HepG2 (cell line): ENCODE data around the gene UNC5B. TPM values are rescaled to one million over a fixed set of nuclear protein-coding genes. Genes with fewer than 3 reads are reported as not detected.

Experiments used
- ARNT2 ChIP-seq: sonication (generic); formaldehyde crosslinking; IDR thresholded peaks from 2 replicates; pipeline ENCODE4 v1.8.0; 2022; ENCODE audit warnings: mild to moderate bottlenecking, low read depth, missing genetic modification reagents, moderate library complexity
- CEBPG ChIP-seq: IDR thresholded peaks from 2 replicates; pipeline ENCODE4 v1.6.1; 2016
- DRAP1 ChIP-seq: IDR thresholded peaks from 2 replicates; pipeline ENCODE4 v1.6.1; 2016; ENCODE audit warnings: missing genetic modification reagents, missing compliant biosample characterization
- FOXJ3 ChIP-seq: sonication (generic); formaldehyde crosslinking; IDR thresholded peaks from 2 replicates; pipeline ENCODE4 v1.4.0; 2020; ENCODE audit warnings: missing genetic modification reagents, mild to moderate bottlenecking, borderline replicate concordance
- GABPB1 ChIP-seq: IDR thresholded peaks from 2 replicates; pipeline ENCODE4 v1.6.1; 2016; ENCODE audit warnings: mild to moderate bottlenecking, missing genetic modification reagents, moderate library complexity, missing compliant biosample characterization
- HHEX ChIP-seq: IDR thresholded peaks from 2 replicates; pipeline ENCODE4 v1.6.1; 2016; ENCODE audit warnings: control low read depth
- KMT2B ChIP-seq: IDR thresholded peaks from 2 replicates; pipeline ENCODE4 v1.6.1; 2016; ENCODE audit warnings: missing genetic modification reagents, missing compliant biosample characterization
- NCOA5 ChIP-seq: sonication (generic); formaldehyde crosslinking; IDR thresholded peaks from 2 replicates; pipeline ENCODE4 v1.4.0; 2020; ENCODE audit warnings: missing genetic modification reagents
- NFKBIZ ChIP-seq: IDR thresholded peaks from 2 replicates; pipeline ENCODE4 v1.6.1; 2018; ENCODE audit warnings: missing genetic modification reagents, missing compliant biosample characterization
- PHF21A ChIP-seq: sonication (generic); formaldehyde crosslinking; IDR thresholded peaks from 2 replicates; pipeline ENCODE4 v1.5.0; 2020; ENCODE audit warnings: mild to moderate bottlenecking, missing genetic modification reagents
- RELA ChIP-seq: sonication (generic); formaldehyde crosslinking; IDR thresholded peaks from 2 replicates; pipeline ENCODE4 v1.4.0; 2020; ENCODE audit warnings: missing genetic modification reagents
- ZMYM3 ChIP-seq: sonication (generic); formaldehyde crosslinking; IDR thresholded peaks from 2 replicates; pipeline ENCODE4 v1.5.1; 2020; ENCODE audit warnings: mild to moderate bottlenecking, missing genetic modification reagents
- ZNF142 ChIP-seq: sonication (generic); formaldehyde crosslinking; IDR thresholded peaks from 2 replicates; pipeline ENCODE4 v1.4.0; 2020; ENCODE audit warnings: missing genetic modification reagents
- ZNF260 ChIP-seq: sonication (generic); formaldehyde crosslinking; IDR thresholded peaks from 2 replicates; pipeline ENCODE4 v1.4.0; 2020; ENCODE audit warnings: missing genetic modification reagents, low read depth, mild to moderate bottlenecking, borderline replicate concordance
- ZNF282 ChIP-seq: fragments of 450-650 bp; IDR thresholded peaks from 2 replicates; pipeline ENCODE4 v1.6.1; 2018; ENCODE audit not compliant: partially characterized antibody
- ZNF329 ChIP-seq: sonication (generic); formaldehyde crosslinking; IDR thresholded peaks from 2 replicates; pipeline ENCODE4 v1.9.0; 2021; ENCODE audit warnings: low read depth, mild to moderate bottlenecking, missing genetic modification reagents
- ZNF343 ChIP-seq: sonication (generic); formaldehyde crosslinking; IDR thresholded peaks from 2 replicates; pipeline ENCODE4 v1.4.0; 2020; ENCODE audit warnings: mild to moderate bottlenecking, missing genetic modification reagents
- ZNF510 ChIP-seq: sonication (generic); formaldehyde crosslinking; IDR thresholded peaks from 2 replicates; pipeline ENCODE4 v1.4.0; 2020; ENCODE audit warnings: low read depth, mild to moderate bottlenecking, missing genetic modification reagents
- ZNF678 ChIP-seq: sonication (generic); formaldehyde crosslinking; IDR thresholded peaks from 2 replicates; pipeline ENCODE4 v1.4.0; 2020; ENCODE audit warnings: mild to moderate bottlenecking, missing genetic modification reagents
- ZNF746 ChIP-seq: sonication (generic); formaldehyde crosslinking; IDR thresholded peaks from 2 replicates; pipeline ENCODE4 v1.8.0; 2022; ENCODE audit warnings: mild to moderate bottlenecking, missing genetic modification reagents
- ZUFSP ChIP-seq: sonication (generic); formaldehyde crosslinking; IDR thresholded peaks from 2 replicates; pipeline ENCODE4 v1.9.0; 2021; ENCODE audit warnings: missing genetic modification reagents, mild to moderate bottlenecking, borderline replicate concordance
- polyA plus RNA-seq, 8 experiments: library from polyadenylated mRNA; depleted of rRNA in 3 of 8; stranded (reverse) in 7 of 8; unstranded in 1 of 8; fragments of >200 nt; fragmentation: Illumina TruSeq in 4 of 8; extraction: Trizol in 4 of 8; gene quantifications; 2 replicates each; pipeline versions ENCODE4 v1.2.1 to v1.2.3, GENCODE V29; 2011 to 2016; ENCODE audit warnings: low read depth in 4 of 8, missing spikeins in 1 of 8, mixed read lengths in 1 of 8; ENCODE audit not compliant: insufficient read depth in 1 of 8
- total RNA-seq, 5 experiments: library from RNA; depleted of rRNA; stranded (reverse); fragments of >200 nt; fragmentation: Illumina TruSeq; extraction: Trizol; gene quantifications; 2 replicates each; pipeline ENCODE4 v1.2.3, GENCODE V29; 2016; ENCODE audit warnings: low read depth in 1 of 5
- TF ChIP-seq, protein P1 (sequence below): IDR thresholded peaks from 2 replicates; pipeline ENCODE4 v1.6.1; 2016

Gene UNC5B
- total and polyA plus RNA-seq, 2 of the 13 experiments (the other 11 are each of a cell fraction or from before 2014, with no cell fraction given): 0.07 TPM

GRCh38 chr10:71339796-71340589, 127.6 kb downstream of the UNC5B start (continued):
- TF ChIP-seq ZUFSP (CRISPR knock-in tag) (no peak), CEBPG (CRISPR knock-in tag) (peak; percentile 84), ZNF746 (CRISPR knock-in tag) (peak; percentile 59; the same call in 1 of the 2 replicates), GABPB1 (CRISPR knock-in tag) (peak; percentile 35), ZNF510 (peak; percentile 63; the same call in 1 of the 2 replicates), KMT2B (peak; percentile 48; the same call in 1 of the 2 replicates), NCOA5 (CRISPR knock-in tag) (no peak), PHF21A (peak; percentile 96), ZNF343 (CRISPR knock-in tag) (peak; percentile 60; the same call in 1 of the 2 replicates), ZNF329 (0 out of 2 replicates have a peak, but pooled peaks have one; percentile 22), ZMYM3 (CRISPR knock-in tag) (peak; percentile 88), HHEX (CRISPR knock-in tag) (no peak), NFKBIZ (CRISPR knock-in tag) (peak; percentile 73; the same call in 1 of the 2 replicates), ARNT2 (CRISPR knock-in tag) (peak; percentile 60; the same call in 1 of the 2 replicates), FOXJ3 (CRISPR knock-in tag) (peak; percentile 81; the same call in 1 of the 2 replicates), DRAP1 (CRISPR knock-in tag) (no peak), ZNF678 (no peak), ZNF260 (CRISPR knock-in tag) (no peak), ZNF282 (no peak), ZNF142 (CRISPR knock-in tag) (0 out of 2 replicates have a peak, but pooled peaks have one; percentile 72), RELA (CRISPR knock-in tag) (no peak)
- TF ChIP-seq, protein P1, sequence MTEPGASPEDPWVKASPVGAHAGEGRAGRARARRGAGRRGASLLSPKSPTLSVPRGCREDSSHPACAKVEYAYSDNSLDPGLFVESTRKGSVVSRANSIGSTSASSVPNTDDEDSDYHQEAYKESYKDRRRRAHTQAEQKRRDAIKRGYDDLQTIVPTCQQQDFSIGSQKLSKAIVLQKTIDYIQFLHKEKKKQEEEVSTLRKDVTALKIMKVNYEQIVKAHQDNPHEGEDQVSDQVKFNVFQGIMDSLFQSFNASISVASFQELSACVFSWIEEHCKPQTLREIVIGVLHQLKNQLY (CRISPR knock-in tag): peak; percentile 81
